Left kidney (tissue), 2 donors: ENCODE results near the gene ANXA2. TPM values are rescaled to one million over a fixed set of nuclear protein-coding genes. Genes with fewer than 3 reads are reported as not detected.
A peak's percentile ranks its signal among the peaks of the same experiment; 100 is the strongest.

ENCODE experiments used
- DNase-seq: peaks from one replicate; pipeline ENCODE4 v3.0.0-alpha.2; 2013
- polyA plus RNA-seq: library from polyadenylated mRNA; unstranded; fragments of 120-200 nt; gene quantifications from one replicate; pipeline ENCODE4 v1.2.1, GENCODE V29; 2013; ENCODE audit not compliant: insufficient read length

ANXA2 gene
- polyA plus RNA-seq, 1 donor, result 510 TPM

DNA sequence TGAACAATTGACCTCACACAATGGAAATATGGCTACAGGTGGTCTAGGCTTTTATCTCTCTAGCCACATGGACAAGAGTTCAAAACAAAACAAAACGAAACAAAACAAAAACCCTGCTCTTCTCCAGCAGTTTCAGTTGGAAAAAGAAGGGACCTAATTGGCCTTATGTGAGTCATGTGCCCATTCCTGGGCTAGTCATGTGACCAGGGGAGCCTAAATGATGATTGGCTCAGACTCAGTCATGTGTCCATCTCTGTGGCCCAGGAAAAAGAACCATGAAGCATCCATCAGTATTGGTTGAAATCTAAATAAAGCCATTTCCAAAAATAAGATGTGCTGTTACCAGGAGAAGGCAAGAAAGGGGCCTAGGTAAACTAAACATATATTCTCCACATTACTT, 96.8 kb downstream of the ANXA2 start:
- DNase-seq, result no peak

DNA sequence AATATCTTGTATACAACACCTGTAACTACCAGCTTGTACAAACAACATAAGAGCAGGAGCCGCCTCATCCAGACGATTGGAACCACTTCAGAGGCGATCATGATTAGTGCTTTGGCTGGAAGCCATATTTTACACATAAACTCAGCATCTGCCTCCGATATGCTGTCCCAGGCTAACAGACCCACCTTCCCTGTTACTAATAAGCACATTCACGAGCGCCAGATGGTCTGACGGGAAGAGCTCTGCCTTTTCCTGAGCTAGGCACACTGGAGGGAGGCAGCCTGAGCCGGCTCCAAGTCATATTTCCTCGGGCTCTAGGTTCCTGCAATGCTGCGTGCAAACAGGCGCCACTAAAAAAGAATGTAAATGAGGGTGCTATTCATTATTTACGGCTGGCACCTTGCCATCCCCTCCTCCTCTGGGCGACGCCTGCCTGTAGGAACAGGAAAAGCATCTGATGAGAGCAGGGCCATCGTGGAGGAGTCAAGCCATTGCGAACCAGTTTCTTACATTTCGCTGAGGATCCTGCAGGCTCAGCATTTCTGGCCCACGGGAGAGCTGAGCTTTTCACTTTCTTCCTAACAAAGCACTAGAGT, 98.2 kb downstream of the ANXA2 start:
- DNase-seq, result peak; percentile 22

Other genes starting within 250 kb of the ANXA2 start
- gene ICE2, start 81.2 kb upstream of the ANXA2 start, polyA plus RNA-seq, result 99.1 TPM